DOHH2 (cell line): ENCODE data around the gene RAI1.
"Not testable (repeated sequence)": the region's sequence is repeated elsewhere in the genome, so short reads cannot be mapped to it uniquely, and the experiment has no call there.

Experiments used
- H3F3A ChIP-seq: fragments of 200-600 bp; sonication (generic), shearing (Covaris generic); 2 replicates; pipeline ENCODE4 v1.6.0; 2016; ENCODE audit warnings: antibody characterized with exemption, mild to moderate bottlenecking; ENCODE audit not compliant: control insufficient read depth, insufficient read depth
- H3K27ac ChIP-seq: fragments of 200-600 bp; sonication (generic); 2 replicates; pipeline ENCODE4 v1.5.1; 2014; ENCODE audit warnings: low read depth, mild to moderate bottlenecking, low read length, moderate library complexity
- H3K27me3 ChIP-seq: fragments of 200-600 bp; sonication (generic); 2 replicates; pipeline ENCODE4 v1.6.1; 2014; ENCODE audit warnings: mild to moderate bottlenecking, low read length, mixed read lengths; ENCODE audit not compliant: control insufficient read depth
- H3K36me3 ChIP-seq: fragments of 200-600 bp; sonication (generic); 2 replicates; pipeline ENCODE4 v1.6.1; 2014; ENCODE audit warnings: mild to moderate bottlenecking, low read length, moderate library complexity, mixed read lengths; ENCODE audit not compliant: control insufficient read depth
- H3K4me1 ChIP-seq: fragments of 200-600 bp; sonication (generic); 2 replicates; pipeline ENCODE4 v1.6.1; 2014; ENCODE audit warnings: mild to moderate bottlenecking, low read length, mixed read lengths; ENCODE audit not compliant: control insufficient read depth
- H3K4me2 ChIP-seq: fragments of 200-600 bp; sonication (generic); 2 replicates; pipeline ENCODE4 v1.6.0; 2014; ENCODE audit warnings: mild to moderate bottlenecking, low read length, moderate library complexity
- H3K4me3 ChIP-seq: fragments of 200-600 bp; sonication (generic); 2 replicates; pipeline ENCODE4 v1.5.1; 2014; ENCODE audit warnings: mild to moderate bottlenecking, low read length, mixed read lengths
- H3K79me2 ChIP-seq: fragments of 200-600 bp; sonication (generic); 2 replicates; pipeline ENCODE4 v1.6.1; 2014; ENCODE audit warnings: mild to moderate bottlenecking, low read length, mixed read lengths; ENCODE audit not compliant: control insufficient read depth
- H3K9me2 ChIP-seq: fragments of 200-600 bp; sonication (generic); replicated peaks from 2 replicates; pipeline ENCODE4 v1.6.1; 2014; ENCODE audit warnings: mild to moderate bottlenecking, low read length, mixed read lengths; ENCODE audit not compliant: control insufficient read depth
- H3K9me3 ChIP-seq: fragments of 200-600 bp; sonication (generic); 2 replicates; pipeline ENCODE4 v1.6.1; 2014; ENCODE audit warnings: antibody characterized with exemption, low read length, mixed read lengths; ENCODE audit not compliant: control insufficient read depth, insufficient read depth
- H4K20me1 ChIP-seq: fragments of 200-600 bp; sonication (generic); 2 replicates; pipeline ENCODE4 v1.6.0; 2014; ENCODE audit warnings: low read depth, mild to moderate bottlenecking, antibody characterized with exemption, low read length, moderate library complexity; ENCODE audit not compliant: control insufficient read depth, insufficient read depth
- CTCF ChIP-seq: fragments of 200-600 bp; sonication (generic); IDR thresholded peaks from one replicate; pipeline ENCODE4 v1.5.1; 2014; ENCODE audit warnings: antibody characterized with exemption, mild to moderate bottlenecking, low read depth, low read length; ENCODE audit not compliant: poor library complexity, severe bottlenecking
- EZH2phosphoT487 ChIP-seq: fragments of 200-600 bp; sonication (generic); IDR thresholded peaks from 2 replicates; pipeline ENCODE4 v1.6.1; 2017; ENCODE audit warnings: borderline replicate concordance, mild to moderate bottlenecking, antibody characterized with exemption, low read length, moderate library complexity, mixed read lengths

RAI1 gene

GRCh38 chr17:17675925-17676534, 5.2 kb upstream of the RAI1 start:
- H3K27ac ChIP-seq: no peak overlapping the region
- no peaks in the 10 kb centered on the region for H3K27me3 ChIP-seq
- H3K9me2 ChIP-seq: no peaks in the 10 kb centered on the region
- H3K79me2 ChIP-seq: no peaks in the 10 kb centered on the region
- TF ChIP-seq EZH2phosphoT487 (no peak), CTCF (no peak)
- H3K4me1 ChIP-seq: peaks cover 47% of the 10 kb centered on the region
- no peaks in the 10 kb centered on the region for H4K20me1 ChIP-seq
- no peaks in the 10 kb centered on the region for H3F3A ChIP-seq
- H3K4me3 ChIP-seq: peak overlapping the region; percentile 16; the same call in 1 of the 2 replicates
- no peaks in the 10 kb centered on the region for H3K9me3 ChIP-seq
- H3K4me2 ChIP-seq: peak overlapping the region; percentile 51
- H3K36me3 ChIP-seq: no peaks in the 10 kb centered on the region

GRCh38 chr17:17676752-17677151, 4.5 kb upstream of the RAI1 start:
- Histone ChIP-seq H3K79me2 (peaks cover 2% of the 10 kb centered on the region), H3K4me1 (peaks cover 44% of the 10 kb centered on the region), H3K4me3 (no peak overlapping the region), H3K36me3 (peaks cover under 1% of the 10 kb centered on the region; the same call in 1 of the 2 replicates), H3K27me3 (no peaks in the 10 kb centered on the region), H3K4me2 (peak overlapping the region; percentile 51), H3K9me3 (no peaks in the 10 kb centered on the region), H3K27ac (no peak overlapping the region), H4K20me1 (no peaks in the 10 kb centered on the region), H3K9me2 (no peaks in the 10 kb centered on the region), H3F3A (no peaks in the 10 kb centered on the region)
- TF ChIP-seq EZH2phosphoT487 (no peak), CTCF (no peak)

GRCh38 chr17:17677299-17678040, 3.8 kb upstream of the RAI1 start:
- Histone ChIP-seq H3K36me3 (peaks cover 4% of the 10 kb centered on the region; the same call in 1 of the 2 replicates), H4K20me1 (no peaks in the 10 kb centered on the region), H3K4me2 (no peak overlapping the region), H3F3A (no peaks in the 10 kb centered on the region), H3K79me2 (peaks cover 9% of the 10 kb centered on the region), H3K27me3 (no peaks in the 10 kb centered on the region), H3K27ac (no peak overlapping the region), H3K9me2 (no peaks in the 10 kb centered on the region), H3K4me1 (peaks cover 37% of the 10 kb centered on the region), H3K4me3 (no peak overlapping the region), H3K9me3 (no peaks in the 10 kb centered on the region)
- TF ChIP-seq EZH2phosphoT487 (no peak), CTCF (no peak)

GRCh38 chr17:17678063-17678699, 3.1 kb upstream of the RAI1 start:
- H3F3A ChIP-seq, H3K36me3 ChIP-seq, H3K27ac ChIP-seq, H3K4me2 ChIP-seq, H3K4me3 ChIP-seq, H3K27me3 ChIP-seq, H4K20me1 ChIP-seq, H3K9me3 ChIP-seq, H3K9me2 ChIP-seq: not testable (repeated sequence)
- peaks cover 34% of the 10 kb centered on the region for H3K4me1 ChIP-seq
- H3K79me2 ChIP-seq: peaks cover 16% of the 10 kb centered on the region
